Middle frontal gyrus (tissue), 1 donor: ENCODE measurements around the gene CTSO.
"Not testable (repeated sequence)": the region's sequence is repeated elsewhere in the genome, so short reads cannot be mapped to it uniquely, and the experiment has no call there.

Source experiments
- DNase-seq: peaks from one replicate; pipeline ENCODE4 v3.0.0-alpha.2; 2015; ENCODE audit warnings: low spot score; ENCODE audit errors: extremely low spot score

Gene CTSO

DNA sequence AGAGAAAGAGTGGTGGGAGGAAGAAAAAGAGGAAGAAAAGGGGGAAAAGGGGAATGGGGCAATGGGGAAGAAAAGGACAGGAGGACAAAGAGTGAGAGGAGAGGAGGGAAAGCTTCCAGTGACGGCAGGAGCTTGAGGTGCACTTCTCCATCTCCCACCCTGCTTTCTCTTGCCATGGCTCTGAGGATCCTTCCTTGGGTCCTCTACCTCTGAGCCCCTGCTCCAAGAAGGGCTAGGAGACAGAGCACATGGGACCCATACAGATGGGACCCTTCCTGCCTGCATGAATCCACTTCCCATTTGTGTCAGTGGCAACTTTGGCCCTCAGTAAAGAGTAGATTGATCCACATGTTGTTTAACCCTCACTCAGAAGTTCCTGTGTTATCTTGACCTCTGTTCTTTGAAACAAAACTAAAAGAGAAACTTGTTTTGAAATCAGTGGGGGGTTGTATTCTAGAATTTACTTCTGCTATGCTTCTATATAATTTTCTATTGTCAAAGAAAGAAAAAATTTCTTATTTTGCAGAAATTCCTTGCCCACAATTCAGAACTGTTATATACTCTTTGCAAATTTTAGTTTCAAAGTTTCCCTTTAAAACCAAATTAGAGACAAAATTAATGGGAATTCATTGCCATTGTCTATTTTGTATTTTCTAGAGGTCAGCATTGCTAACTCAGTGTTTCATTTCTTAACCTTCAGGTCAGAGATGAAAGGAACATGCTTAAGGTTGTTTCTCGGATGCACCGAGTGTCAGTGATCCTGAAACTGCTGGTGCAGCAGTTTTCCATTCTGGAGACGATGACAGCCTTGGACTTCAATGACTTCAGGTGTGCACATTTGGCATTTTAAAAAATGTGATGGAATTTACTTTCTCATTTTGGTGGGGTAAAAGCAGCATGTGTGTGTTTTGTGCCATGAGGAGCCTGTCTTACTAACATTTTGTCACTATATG is 45.2 kb downstream of the CTSO start:
- no peak for DNase-seq

GRCh38 chr4:155907556-155907955 is 46.1 kb downstream of the CTSO start:
- no peak for DNase-seq

DNA sequence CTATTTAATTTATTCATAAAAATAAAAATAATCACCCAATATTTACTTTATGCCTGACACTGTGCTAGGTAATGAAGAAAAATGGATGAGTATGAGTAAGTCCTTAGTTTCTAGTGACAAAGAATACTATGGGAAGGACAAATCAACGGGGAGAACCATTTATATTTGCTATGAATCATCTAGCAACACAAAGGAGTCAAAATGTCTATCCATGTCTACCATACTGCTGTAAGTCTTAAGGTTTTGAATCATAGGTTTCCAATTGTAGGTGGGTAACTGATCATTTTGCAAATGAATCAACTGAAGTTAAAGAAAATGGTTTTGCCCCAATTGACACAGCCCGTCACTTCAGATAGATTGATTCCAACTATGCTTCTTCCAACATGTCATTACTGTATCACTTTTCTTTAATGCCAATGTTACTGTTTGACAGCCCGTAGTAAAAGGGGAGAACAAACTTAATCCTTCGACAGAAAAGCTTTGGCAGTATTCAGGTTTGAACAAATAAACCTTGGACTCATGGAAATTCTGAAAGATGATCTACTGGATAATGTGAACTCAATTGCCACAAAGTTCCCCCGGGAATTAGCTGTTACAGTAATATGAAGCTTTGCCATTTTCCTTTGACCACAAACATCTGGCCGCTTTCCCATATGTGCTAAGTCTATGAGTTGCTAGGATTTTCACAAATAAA is 47.0 kb downstream of the CTSO start:
- DNase-seq: no peak

- DNase-seq: no peak
Observed at GRCh38 chr4:155904331-155904730, 49.3 kb downstream of the CTSO start.

GRCh38 chr4:155903453-155903852 is 50.2 kb downstream of the CTSO start, which contains the start of gene TDO2:
Gene TDO2 (plus strand): TSS chr4:155903696. CDS start chr4:155903759, 63 bp downstream.
- no peak for DNase-seq

GRCh38 chr4:155901013-155901412 is 52.7 kb downstream of the CTSO start:
- no peak for DNase-seq

- no peak for DNase-seq
Observed at GRCh38 chr4:155900381-155900780, 53.3 kb downstream of the CTSO start.

GRCh38 chr4:155899891-155900290 is 53.8 kb downstream of the CTSO start:
- no peak for DNase-seq

- not testable (repeated sequence) for DNase-seq
Observed at GRCh38 chr4:155898371-155898770, 55.3 kb downstream of the CTSO start.

DNA sequence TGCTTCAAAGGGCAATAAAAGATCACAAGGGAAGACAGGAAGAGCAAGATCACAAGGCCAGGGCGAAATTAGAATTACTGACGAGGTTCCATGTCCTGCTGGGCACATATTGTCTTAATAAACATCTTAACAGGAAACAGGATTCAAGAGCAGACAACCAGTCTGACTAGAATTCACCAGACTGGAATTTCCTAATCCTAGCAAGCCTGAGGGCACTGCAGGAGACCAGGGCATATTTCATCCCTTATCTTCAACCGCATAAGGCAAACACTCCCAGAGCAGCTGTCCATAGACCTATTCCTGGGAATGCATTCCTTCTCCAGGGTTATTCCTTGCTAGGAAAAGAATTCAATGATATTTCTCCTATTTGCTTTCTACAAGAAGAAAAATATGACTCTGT is 62.6 kb downstream of the CTSO start:
- DNase-seq: no peak

DNA sequence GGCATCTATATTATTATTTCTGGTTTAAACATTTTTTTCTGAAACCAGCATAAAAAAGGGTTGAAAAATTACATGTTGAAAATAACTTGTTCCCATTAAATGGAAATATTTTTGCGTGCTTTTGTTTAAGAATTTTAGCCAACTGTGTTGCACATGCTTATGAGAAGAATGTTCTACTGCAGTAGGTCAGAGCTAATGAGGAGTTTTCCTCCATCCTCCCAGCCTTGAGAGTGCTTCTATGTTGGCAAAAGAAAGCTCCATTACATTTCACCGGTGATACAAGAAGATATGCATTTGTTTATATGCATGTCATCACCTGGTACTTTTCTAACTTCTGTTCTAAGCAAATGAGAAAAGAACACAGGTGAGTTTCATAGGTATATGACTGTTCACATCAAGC is 63.7 kb downstream of the CTSO start:
- no peak for DNase-seq

GRCh38 chr4:155889031-155889793 is 64.5 kb downstream of the CTSO start:
- DNase-seq: no peak

GRCh38 chr4:155887847-155888570 is 65.7 kb downstream of the CTSO start:
- DNase-seq: no peak

DNA sequence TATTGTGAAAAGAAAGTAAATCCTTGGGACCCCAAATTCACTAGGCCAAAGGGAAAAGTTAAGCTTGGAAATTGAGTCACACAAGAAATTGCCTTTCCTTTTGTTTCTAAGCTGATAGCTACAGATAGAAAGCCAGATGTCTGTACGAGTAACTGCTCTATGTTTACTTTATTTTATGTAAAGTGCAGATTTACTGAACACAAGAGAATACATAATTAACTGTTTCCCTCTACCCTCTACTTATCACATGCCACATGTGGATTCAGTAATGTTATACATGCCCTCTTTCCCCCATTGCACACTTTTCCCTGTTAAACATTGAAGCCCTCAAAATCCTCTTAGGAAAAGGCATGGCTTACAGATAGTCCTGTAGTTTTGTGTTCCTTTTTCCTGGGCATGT is 66.6 kb downstream of the CTSO start:
- DNase-seq: no peak

DNA sequence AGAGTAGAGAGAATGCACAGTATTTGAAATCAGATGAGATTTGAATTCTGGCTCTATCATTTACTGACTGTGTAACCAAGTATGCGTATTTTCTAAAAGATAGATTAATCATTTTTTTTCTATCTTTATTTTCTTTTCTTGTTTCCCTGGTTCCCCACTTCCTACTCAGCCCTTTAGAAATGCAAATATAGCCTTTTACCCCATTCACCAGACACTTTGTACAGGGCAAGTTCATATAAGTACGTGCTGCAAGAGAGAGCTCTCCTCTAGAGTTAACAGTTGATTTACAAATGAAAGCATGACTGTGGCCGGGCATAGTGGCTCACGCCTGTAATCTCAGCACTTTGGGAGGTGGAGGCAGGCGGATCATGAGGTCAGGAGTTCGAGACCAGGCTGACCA is 68.0 kb downstream of the CTSO start:
- DNase-seq: no peak

GRCh38 chr4:155883895-155884294 is 69.8 kb downstream of the CTSO start:
- DNase-seq: no peak

GRCh38 chr4:155881555-155881954 is 72.1 kb downstream of the CTSO start:
- DNase-seq: no peak

DNA sequence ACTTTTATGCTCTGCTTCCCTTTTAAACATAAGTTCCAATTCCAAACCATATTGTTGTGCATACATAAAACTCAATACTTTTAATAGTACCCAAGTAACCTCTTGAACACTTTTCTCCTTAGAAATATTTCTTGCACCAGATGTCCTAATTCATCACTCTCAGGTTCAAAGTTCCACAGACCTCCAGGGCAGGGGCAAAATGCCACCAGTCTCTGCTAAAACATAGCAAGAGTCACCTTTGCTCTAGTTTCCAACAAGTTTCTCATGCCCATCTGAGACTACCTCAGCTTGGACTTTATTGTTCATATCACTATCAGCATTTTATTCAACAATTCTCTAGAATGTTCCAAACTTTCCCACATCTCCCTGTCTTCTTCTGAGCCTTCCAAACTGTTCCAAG is 73.9 kb downstream of the CTSO start:
- DNase-seq: no peak

GRCh38 chr4:155878611-155879010 is 75.1 kb downstream of the CTSO start:
- DNase-seq: no peak

GRCh38 chr4:155877971-155878370 is 75.7 kb downstream of the CTSO start:
- DNase-seq: no peak

GRCh38 chr4:155875878-155876277 is 77.8 kb downstream of the CTSO start:
- no peak for DNase-seq
